Neural progenitor cell (in vitro differentiated cells): ENCODE data around the gene TLCD3B. TPM values are rescaled to one million over a fixed set of nuclear protein-coding genes. Genes with fewer than 3 reads are reported as not detected.

Experiments used
- DNase-seq: peaks from one replicate; pipeline ENCODE4 v3.0.0-alpha.2; 2016; ENCODE audit warnings: low spot score
- H2AFZ ChIP-seq: fragments of 200-600 bp; sonication (generic); replicated peaks from 2 replicates; pipeline ENCODE4 v1.6.1; 2016; ENCODE audit warnings: antibody characterized with exemption
- H3F3A ChIP-seq: fragments of 200-600 bp; sonication (generic); 2 replicates; pipeline ENCODE4 v1.6.1; 2016; ENCODE audit warnings: antibody characterized with exemption, low read depth
- H3K27ac ChIP-seq: fragments of 200-600 bp; sonication (generic); 2 replicates; pipeline ENCODE4 v1.5.1; 2016; ENCODE audit warnings: mild to moderate bottlenecking
- H3K27me3 ChIP-seq: fragments of 200-600 bp; sonication (generic); 2 replicates; pipeline ENCODE4 v1.6.1; 2016; ENCODE audit warnings: mild to moderate bottlenecking, moderate library complexity
- H3K36me3 ChIP-seq: fragments of 200-600 bp; sonication (generic); 2 replicates; pipeline ENCODE4 v1.5.1; 2016
- H3K4me1 ChIP-seq: fragments of 200-600 bp; sonication (generic); 2 replicates; pipeline ENCODE4 v1.6.1; 2016; ENCODE audit warnings: mixed run types
- H3K4me2 ChIP-seq: fragments of 200-600 bp; sonication (generic); 2 replicates; pipeline ENCODE4 v1.6.1; 2016
- H3K4me3 ChIP-seq: fragments of 200-600 bp; sonication (generic); 2 replicates; pipeline ENCODE4 v1.5.1; 2016
- H3K79me2 ChIP-seq: fragments of 200-600 bp; sonication (generic); 2 replicates; pipeline ENCODE4 v1.6.1; 2016; ENCODE audit warnings: low read depth
- H3K9ac ChIP-seq: fragments of 200-600 bp; sonication (generic); 2 replicates; pipeline ENCODE4 v1.6.1; 2016
- H3K9me3 ChIP-seq: fragments of 200-600 bp; sonication (generic); 2 replicates; pipeline ENCODE4 v1.5.1; 2016; ENCODE audit warnings: low read depth
- H4K20me1 ChIP-seq: fragments of 200-600 bp; sonication (generic); 2 replicates; pipeline ENCODE4 v1.6.1; 2016; ENCODE audit warnings: low read depth
- H3K27ac Mint-ChIP-seq: 3 replicates; pipeline ENCODE4 v1.8.0; 2021; ENCODE audit warnings: mixed read lengths
- H3K27me3 Mint-ChIP-seq: 2 replicates; pipeline ENCODE4 v1.8.0; 2022; ENCODE audit warnings: low read depth, mild to moderate bottlenecking, inconsistent platforms, moderate library complexity, mixed read lengths; ENCODE audit not compliant: insufficient read depth
- H3K36me3 Mint-ChIP-seq: 3 replicates; pipeline ENCODE4 v1.8.0; 2021; ENCODE audit warnings: mixed read lengths
- H3K4me1 Mint-ChIP-seq: 3 replicates; pipeline ENCODE4 v1.8.0; 2021; ENCODE audit warnings: mixed read lengths
- H3K4me3 Mint-ChIP-seq: 3 replicates; pipeline ENCODE4 v1.8.0; 2021; ENCODE audit warnings: mild to moderate bottlenecking, moderate library complexity, mixed read lengths
- H3K9me3 Mint-ChIP-seq: 3 replicates; pipeline ENCODE4 v1.8.0; 2020; ENCODE audit warnings: mixed read lengths
- EZH2 ChIP-seq: fragments of 200-600 bp; sonication (generic); IDR thresholded peaks from 2 replicates; pipeline ENCODE4 v1.6.1; 2017; ENCODE audit warnings: antibody characterized with exemption, mild to moderate bottlenecking, moderate library complexity
- EZH2phosphoT487 ChIP-seq: fragments of 200-600 bp; sonication (generic); IDR thresholded peaks from 2 replicates; pipeline ENCODE4 v1.6.1; 2017; ENCODE audit warnings: antibody characterized with exemption
- total RNA-seq: library from RNA; depleted of rRNA; stranded (reverse); fragments of >200 nt; gene quantifications from 2 replicates; pipeline ENCODE4 v1.2.3, GENCODE V29; 2015; ENCODE audit warnings: low replicate concordance
- TF ChIP-seq, protein P1 (sequence below): fragments of 200-600 bp; sonication (generic); IDR thresholded peaks from 2 replicates; pipeline ENCODE4 v1.5.1; 2017; ENCODE audit warnings: antibody characterized with exemption, mild to moderate bottlenecking

TLCD3B gene
- total RNA-seq, 1 donor from 2014 or later, result 2.4 TPM

DNA sequence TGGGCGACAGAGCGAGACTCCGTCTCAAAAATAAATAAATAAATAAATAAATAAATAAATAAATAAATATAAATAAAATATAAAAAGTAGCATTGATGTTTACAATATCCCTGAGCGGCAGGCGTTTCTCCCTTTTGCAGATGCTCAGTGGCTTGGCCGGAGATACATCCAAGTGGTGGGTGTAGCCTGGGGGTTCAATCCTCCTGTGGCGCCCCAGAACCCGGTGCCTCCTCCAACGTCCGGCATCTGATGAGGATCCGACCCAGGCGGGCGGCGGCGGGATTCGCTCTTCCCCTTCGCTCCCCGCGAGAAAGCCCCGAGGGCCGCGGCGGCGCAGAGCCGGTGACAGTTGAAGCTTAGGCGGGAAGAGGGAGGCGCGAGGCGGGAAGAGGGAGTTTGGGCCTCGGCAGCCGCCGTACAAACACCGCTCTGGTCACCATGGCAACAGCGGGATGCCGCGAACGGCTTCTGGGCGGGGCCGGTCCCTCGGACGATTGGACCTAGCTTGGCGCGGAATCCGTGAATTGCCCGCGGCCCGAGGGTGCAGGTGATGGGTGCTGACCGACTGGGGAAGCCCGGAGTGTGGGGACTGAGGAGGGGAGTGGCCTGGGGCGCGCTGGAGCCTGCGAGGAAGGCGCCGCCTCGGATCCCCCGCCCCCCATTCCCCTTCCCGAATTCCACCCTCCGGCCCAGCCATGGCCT is 21.8 kb upstream of the TLCD3B start:
- Mint-ChIP-seq H3K27me3 (peaks cover 10% of the 10 kb centered on the region), H3K4me1 (peaks cover 43% of the 10 kb centered on the region), H3K4me3 (peak overlapping the region; percentile 88), H3K36me3 (peaks cover 3% of the 10 kb centered on the region), H3K9me3 (no peaks in the 10 kb centered on the region), H3K27ac (no peak overlapping the region)
- Histone ChIP-seq H3K79me2 (no peaks in the 10 kb centered on the region), H3K9me3 (no peaks in the 10 kb centered on the region), H3K36me3 (no peaks in the 10 kb centered on the region), H3K27me3 (no peaks in the 10 kb centered on the region), H3K9ac (no peak overlapping the region), H2AFZ (peak overlapping the region; percentile 71), H3F3A (peaks cover 48% of the 10 kb centered on the region), H3K4me1 (peaks cover 17% of the 10 kb centered on the region), H3K4me2 (peak overlapping the region; percentile 89), H3K4me3 (peak overlapping the region; percentile 72), H4K20me1 (no peaks in the 10 kb centered on the region), H3K27ac (no peak overlapping the region)
- TF ChIP-seq EZH2 (no peak), EZH2phosphoT487 (no peak)
- TF ChIP-seq, protein P1, sequence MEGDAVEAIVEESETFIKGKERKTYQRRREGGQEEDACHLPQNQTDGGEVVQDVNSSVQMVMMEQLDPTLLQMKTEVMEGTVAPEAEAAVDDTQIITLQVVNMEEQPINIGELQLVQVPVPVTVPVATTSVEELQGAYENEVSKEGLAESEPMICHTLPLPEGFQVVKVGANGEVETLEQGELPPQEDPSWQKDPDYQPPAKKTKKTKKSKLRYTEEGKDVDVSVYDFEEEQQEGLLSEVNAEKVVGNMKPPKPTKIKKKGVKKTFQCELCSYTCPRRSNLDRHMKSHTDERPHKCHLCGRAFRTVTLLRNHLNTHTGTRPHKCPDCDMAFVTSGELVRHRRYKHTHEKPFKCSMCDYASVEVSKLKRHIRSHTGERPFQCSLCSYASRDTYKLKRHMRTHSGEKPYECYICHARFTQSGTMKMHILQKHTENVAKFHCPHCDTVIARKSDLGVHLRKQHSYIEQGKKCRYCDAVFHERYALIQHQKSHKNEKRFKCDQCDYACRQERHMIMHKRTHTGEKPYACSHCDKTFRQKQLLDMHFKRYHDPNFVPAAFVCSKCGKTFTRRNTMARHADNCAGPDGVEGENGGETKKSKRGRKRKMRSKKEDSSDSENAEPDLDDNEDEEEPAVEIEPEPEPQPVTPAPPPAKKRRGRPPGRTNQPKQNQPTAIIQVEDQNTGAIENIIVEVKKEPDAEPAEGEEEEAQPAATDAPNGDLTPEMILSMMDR, result no peak
- peak; percentile 95 for DNase-seq

DNA sequence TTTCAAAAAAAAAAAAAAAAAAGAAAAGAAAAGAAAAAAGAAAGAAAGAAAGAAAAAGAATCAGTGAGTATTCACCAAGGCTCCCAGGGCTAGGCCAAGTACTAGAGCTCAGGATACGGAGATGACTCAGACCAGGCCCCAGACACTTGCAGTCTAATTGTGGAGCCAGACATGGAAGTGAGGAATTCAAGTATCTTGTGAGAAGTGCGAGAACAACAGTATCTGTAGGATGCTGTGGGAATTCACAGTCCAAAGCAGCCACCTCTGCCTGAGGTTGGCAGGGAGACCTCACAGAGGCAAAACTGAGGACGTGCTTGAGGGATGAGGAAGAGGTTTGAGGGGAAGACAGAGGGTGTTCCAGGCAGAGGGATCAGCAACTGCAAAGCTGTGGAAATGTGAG is 20.4 kb upstream of the TLCD3B start:
- Histone ChIP-seq H3K79me2 (no peaks in the 10 kb centered on the region), H4K20me1 (no peaks in the 10 kb centered on the region), H3K27me3 (no peaks in the 10 kb centered on the region), H3K4me1 (peaks cover 17% of the 10 kb centered on the region), H3F3A (peaks cover 48% of the 10 kb centered on the region), H3K9ac (no peak overlapping the region), H3K4me3 (no peak overlapping the region), H3K27ac (no peak overlapping the region), H3K9me3 (no peaks in the 10 kb centered on the region), H2AFZ (no peak overlapping the region), H3K36me3 (no peaks in the 10 kb centered on the region), H3K4me2 (no peak overlapping the region)
- Mint-ChIP-seq H3K4me1 (peaks cover 43% of the 10 kb centered on the region), H3K4me3 (peak overlapping the region; percentile 77), H3K27me3 (peaks cover 13% of the 10 kb centered on the region), H3K27ac (peak overlapping the region; percentile 95), H3K9me3 (no peaks in the 10 kb centered on the region), H3K36me3 (no peaks in the 10 kb centered on the region)
- TF ChIP-seq EZH2phosphoT487, result no peak
- TF ChIP-seq, protein P1, result no peak
- no peak for TF ChIP-seq EZH2
- DNase-seq, result no peak

DNA sequence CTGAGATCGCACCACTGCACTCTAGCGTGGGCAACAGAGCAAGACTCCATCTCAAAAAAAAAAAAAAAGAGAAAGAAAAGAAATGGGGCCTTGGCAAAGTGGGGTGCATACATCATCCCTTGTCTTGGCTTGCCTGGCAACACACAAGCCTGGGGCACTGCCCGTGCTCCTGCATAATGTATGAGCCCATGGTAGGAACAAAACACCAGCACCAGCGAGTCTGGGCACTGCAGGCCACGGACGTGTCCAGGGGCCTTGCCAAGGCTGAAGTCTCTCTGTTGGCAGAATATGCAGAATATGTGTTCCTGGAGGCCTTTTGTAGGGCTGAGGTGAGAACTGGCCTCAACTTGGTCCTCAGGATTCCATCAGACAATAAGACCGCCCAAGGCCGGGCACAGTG is 18.8 kb upstream of the TLCD3B start:
- H3K4me3 Mint-ChIP-seq, result peak overlapping the region; percentile 30
- H3K36me3 ChIP-seq, result no peaks in the 10 kb centered on the region
- no peaks in the 10 kb centered on the region for H3K9me3 ChIP-seq
- H3K4me2 ChIP-seq, result no peak overlapping the region
- H3K79me2 ChIP-seq, result no peaks in the 10 kb centered on the region
- H3K9me3 Mint-ChIP-seq, result no peaks in the 10 kb centered on the region
- peaks cover 38% of the 10 kb centered on the region for H3K4me1 Mint-ChIP-seq
- no peaks in the 10 kb centered on the region for H3K27me3 ChIP-seq
- H3K27ac ChIP-seq, result no peak overlapping the region
- TF ChIP-seq EZH2phosphoT487 (no peak), EZH2 (no peak)
- TF ChIP-seq, protein P1, result no peak
- no peak overlapping the region for H3K4me3 ChIP-seq
- H3K4me1 ChIP-seq, result peaks cover 17% of the 10 kb centered on the region
- no peak overlapping the region for H3K9ac ChIP-seq
- no peaks in the 10 kb centered on the region for H4K20me1 ChIP-seq
- no peak overlapping the region for H2AFZ ChIP-seq
- H3F3A ChIP-seq, result peaks cover 47% of the 10 kb centered on the region
- H3K27me3 Mint-ChIP-seq, result peaks cover 22% of the 10 kb centered on the region
- H3K36me3 Mint-ChIP-seq, result no peaks in the 10 kb centered on the region
- DNase-seq, result no peak
- no peak overlapping the region for H3K27ac Mint-ChIP-seq
